Right atrium auricular region (tissue), 2 donors: ENCODE results near the gene LRCH2. TPM values are rescaled to one million over a fixed set of nuclear protein-coding genes. Genes with fewer than 3 reads are reported as not detected.

Source experiments
- DNase-seq: peaks from one replicate; pipeline ENCODE4 v3.0.0-alpha.2; 2019; ENCODE audit warnings: low spot score
- H3K27ac ChIP-seq, 2 donors: fragments of 200-600 bp; sonication (generic); 1 replicate in 1 of 2; 2 replicates in 1 of 2; pipeline ENCODE4 v1.5.1; 2016 to 2019
- H3K27me3 ChIP-seq, 2 donors: fragments of 200-600 bp; sonication (generic); one replicate each; pipeline versions ENCODE4 v1.5.1 to v1.6.0; 2017 to 2019
- H3K36me3 ChIP-seq: fragments of 200-600 bp; sonication (generic); one replicate; pipeline ENCODE4 v1.5.1; 2016
- H3K4me1 ChIP-seq, 2 donors: fragments of 200-600 bp; sonication (generic); one replicate each; pipeline versions ENCODE4 v1.5.1 to v1.6.0; 2017 to 2019
- H3K4me3 ChIP-seq, 2 donors: fragments of 200-600 bp; sonication (generic); 1 replicate in 1 of 2; 2 replicates in 1 of 2; pipeline ENCODE4 v1.5.1; 2017 to 2019; ENCODE audit warnings: mild to moderate bottlenecking in 1 of 2, moderate library complexity in 1 of 2
- H3K9me3 ChIP-seq, 2 donors: fragments of 200-600 bp; sonication (generic); one replicate each; pipeline ENCODE4 v1.5.1; 2019
- CTCF ChIP-seq, 2 donors: fragments of 200-600 bp; sonication (generic); IDR thresholded peaks; one replicate each; pipeline ENCODE4 v1.5.1; 2019; ENCODE audit warnings: antibody characterized with exemption in 2 of 2
- total RNA-seq, 2 donors: library from RNA; depleted of rRNA; stranded (reverse); fragments of >200 nt; gene quantifications; one replicate each; pipeline ENCODE4 v1.1.0, GENCODE V29; 2016

Gene LRCH2
- total RNA-seq, 2 donors from 2014 or later, result 4.9 to 6.0 TPM

GRCh38 chrX:115192244-115192700, 41.6 kb downstream of the LRCH2 start:
- no peaks in the 10 kb centered on the region for H3K27me3 ChIP-seq
- H3K36me3 ChIP-seq, result no peaks in the 10 kb centered on the region
- DNase-seq, result no peak
- H3K4me1 ChIP-seq, result no peaks in the 10 kb centered on the region
- no peaks in the 10 kb centered on the region for H3K9me3 ChIP-seq
- no peak overlapping the region for H3K27ac ChIP-seq
- no peak for TF ChIP-seq CTCF (IDR thresholded peaks at IDR 0.05)
- no peak overlapping the region for H3K4me3 ChIP-seq

DNA sequence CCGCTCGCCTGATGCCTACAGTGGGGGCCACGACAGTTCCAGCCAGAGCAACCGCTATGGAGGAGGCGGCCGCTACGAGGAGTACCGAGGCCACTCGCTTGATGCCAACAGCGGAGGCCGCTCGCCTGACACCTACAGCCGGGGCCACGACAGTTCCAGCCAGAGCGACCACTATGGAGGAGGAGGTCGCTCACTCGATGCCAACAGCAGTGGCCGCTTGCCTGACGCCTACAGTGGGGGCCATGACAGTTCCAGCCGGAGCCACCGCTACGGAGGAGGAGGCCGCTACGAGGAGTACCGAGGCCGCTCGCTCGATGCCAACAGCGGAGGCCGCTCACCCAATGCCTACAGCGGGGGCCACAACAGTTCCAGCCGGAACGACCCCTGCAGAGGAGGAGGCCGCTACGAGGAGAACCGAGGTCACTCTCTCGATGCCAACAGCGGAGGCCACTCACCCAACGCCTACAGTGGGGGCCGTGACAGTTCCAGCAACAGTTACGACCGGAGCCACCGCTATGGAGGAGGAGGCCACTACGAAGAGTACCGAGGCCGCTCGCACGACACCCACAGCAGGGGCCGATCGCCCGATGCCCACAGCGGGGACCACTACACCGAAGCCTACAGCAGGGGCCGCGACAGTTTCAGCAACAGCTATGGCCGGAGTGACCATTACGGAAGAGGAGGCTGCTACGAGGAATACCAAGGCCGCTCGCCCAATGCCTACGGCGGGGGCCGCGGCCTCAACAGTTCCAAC, 42.2 kb downstream of the LRCH2 start:
- no peak overlapping the region for H3K27ac ChIP-seq
- TF ChIP-seq CTCF (IDR thresholded peaks at IDR 0.05), result no peak
- H3K36me3 ChIP-seq, result no peaks in the 10 kb centered on the region
- no peaks in the 10 kb centered on the region for H3K9me3 ChIP-seq
- no peak overlapping the region for H3K4me3 ChIP-seq
- DNase-seq, result no peak
- no peaks in the 10 kb centered on the region for H3K27me3 ChIP-seq
- H3K4me1 ChIP-seq, result no peaks in the 10 kb centered on the region

DNA sequence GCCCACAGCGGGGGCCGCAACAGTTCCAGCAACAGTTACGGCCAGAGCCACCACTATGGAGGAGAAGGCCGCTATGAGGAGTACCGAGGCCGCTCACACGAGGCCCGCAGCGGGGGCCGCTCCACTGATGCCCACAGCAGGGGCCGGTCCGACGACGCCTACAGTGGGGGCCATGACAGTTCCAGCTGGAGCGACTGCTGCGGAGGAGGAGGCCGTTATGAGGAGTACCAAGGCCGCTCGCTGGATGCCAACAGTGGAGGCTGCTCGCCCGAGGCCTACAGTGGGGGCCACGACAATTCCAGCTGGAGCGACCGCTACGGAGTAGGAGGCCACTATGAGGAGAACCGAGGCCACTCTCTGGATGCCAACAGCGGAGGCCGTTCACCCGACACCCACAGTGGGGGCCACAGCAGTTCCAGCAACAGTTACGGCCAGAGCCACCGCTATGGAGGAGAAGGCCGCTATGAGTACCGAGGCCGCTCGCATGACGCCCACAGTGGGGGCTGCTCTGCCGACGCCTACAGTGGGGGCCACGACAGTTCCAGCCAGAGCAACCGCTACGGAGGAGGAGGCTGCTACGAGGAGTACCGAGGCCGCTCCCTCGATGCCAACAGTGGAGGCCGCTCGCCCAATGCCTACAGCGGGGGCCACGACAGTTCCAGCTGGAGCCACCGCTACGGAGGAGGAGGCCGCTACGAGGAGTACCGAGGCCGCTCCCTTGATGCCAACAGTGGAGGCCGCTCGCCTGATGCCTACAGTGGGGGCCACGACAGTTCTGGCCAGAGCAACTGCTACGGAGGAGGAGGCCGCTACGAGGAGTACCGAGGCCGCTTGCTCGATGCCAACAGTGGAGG, 43.0 kb downstream of the LRCH2 start:
- Histone ChIP-seq H3K27me3 (no peaks in the 10 kb centered on the region), H3K27ac (no peak overlapping the region), H3K4me3 (no peak overlapping the region), H3K9me3 (no peaks in the 10 kb centered on the region), H3K4me1 (no peaks in the 10 kb centered on the region), H3K36me3 (no peaks in the 10 kb centered on the region)
- no peak for DNase-seq
- no peak for TF ChIP-seq CTCF (IDR thresholded peaks at IDR 0.05)

DNA sequence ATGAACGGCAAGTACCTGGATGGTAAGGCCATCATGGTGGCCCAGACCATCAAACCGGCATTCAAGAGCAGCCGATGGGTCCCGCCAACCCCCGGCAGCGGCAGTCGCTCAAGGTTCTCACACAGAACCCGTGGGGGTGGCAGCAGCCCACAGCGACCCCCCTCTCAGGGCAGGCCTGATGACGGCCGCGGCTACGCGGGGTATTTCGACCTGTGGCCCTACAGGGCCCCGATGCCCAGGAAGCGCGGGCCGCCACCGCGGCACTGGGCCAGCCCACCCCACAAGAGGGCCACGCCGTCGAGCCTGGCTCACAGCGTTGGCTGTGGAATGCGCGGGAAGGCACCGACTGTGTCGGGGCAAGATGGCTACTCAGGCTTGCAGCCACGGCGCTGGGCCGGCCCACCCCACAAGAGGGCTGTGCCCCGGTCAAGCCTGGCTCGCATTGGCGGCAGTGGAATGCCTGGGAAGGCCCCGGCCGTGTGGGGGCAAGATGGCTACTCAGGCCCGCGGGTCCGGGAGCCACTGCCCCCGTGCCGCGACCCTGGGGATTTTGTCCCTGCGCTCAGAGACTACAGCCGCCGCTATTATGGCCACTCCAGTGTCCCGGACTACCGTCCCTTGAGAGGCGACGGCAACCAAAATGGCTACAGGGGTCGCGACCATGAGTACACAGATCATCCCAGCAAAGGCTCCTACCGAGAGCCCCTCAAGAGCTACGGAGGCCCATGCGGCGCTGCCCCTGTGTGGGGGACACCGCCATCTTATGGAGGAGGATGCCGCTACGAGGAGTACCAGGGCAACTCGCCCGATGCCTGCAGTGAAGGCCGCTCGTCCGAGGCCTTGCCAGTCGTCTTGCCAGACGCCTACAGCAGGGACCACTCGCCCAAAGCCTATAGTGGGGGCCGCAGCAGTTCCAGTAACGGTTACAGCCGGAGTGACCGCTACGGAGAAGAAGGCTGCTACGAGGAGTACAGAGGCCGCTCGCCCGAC, 44.0 kb downstream of the LRCH2 start:
- Histone ChIP-seq H3K4me3 (no peak overlapping the region), H3K27me3 (no peaks in the 10 kb centered on the region), H3K36me3 (no peaks in the 10 kb centered on the region), H3K27ac (no peak overlapping the region), H3K9me3 (no peaks in the 10 kb centered on the region), H3K4me1 (no peaks in the 10 kb centered on the region)
- DNase-seq, result no peak
- TF ChIP-seq CTCF (IDR thresholded peaks at IDR 0.05), result no peak

- H3K4me1 ChIP-seq, result no peaks in the 10 kb centered on the region
- H3K36me3 ChIP-seq, result no peaks in the 10 kb centered on the region
- DNase-seq, result no peak
- H3K27me3 ChIP-seq, result no peaks in the 10 kb centered on the region
- no peak for TF ChIP-seq CTCF (IDR thresholded peaks at IDR 0.05)
- no peak within 1 kb of the TSS for H3K27ac ChIP-seq
- H3K4me3 ChIP-seq, result no peak within 1 kb of the TSS
- no peaks in the 10 kb centered on the region for H3K9me3 ChIP-seq
Measured at GRCh38 chrX:115189110-115189509, 44.8 kb downstream of the LRCH2 start, which contains the start of gene RBMXL3. Gene RBMXL3 (plus strand): TSS chrX:115189410. CDS start chrX:115189442, 32 bp downstream.
